ENCODE results near the gene RBFOX2. TPM values are rescaled to one million over a fixed set of nuclear protein-coding genes. Genes with fewer than 3 reads are reported as not detected.

Gene RBFOX2
- total and polyA plus RNA-seq, 2 experiments from 2014 or later: 88.8 to 131 TPM

- no peak for TF ChIP-seq ZNF462 (CRISPR knock-in tag; IDR thresholded peaks at IDR 0.05)
Observed at GRCh38 chr22:35839841-35840301, 188.8 kb downstream of the RBFOX2 start (continued).

GRCh38 chr22:35838855-35839576, 189.6 kb downstream of the RBFOX2 start:
- no peaks in the 10 kb centered on the region for H3K9me2 ChIP-seq (ENCODE audit: insufficient read depth)
- H3K4me3 Mint-ChIP-seq: peak overlapping the region; percentile 87
- H3K27ac ChIP-seq (ENCODE audit: low read depth): peak overlapping the region; percentile 84
- peak overlapping the region; percentile 79 for H3K4me2 ChIP-seq
- H3K36me3 ChIP-seq (ENCODE audit: insufficient read depth): no peaks in the 10 kb centered on the region
- DNase-seq (ENCODE audit: low spot score) (peak; percentile 70), ATAC-seq (peak; percentile 10)
- H2AFZ ChIP-seq: no peak overlapping the region
- H4K20me1 ChIP-seq (replicated peaks; ENCODE audit: insufficient read depth): no peaks in the 10 kb centered on the region
- H3K36me3 Mint-ChIP-seq (ENCODE audit: low read depth): no peaks in the 10 kb centered on the region
- H3K27me3 ChIP-seq (ENCODE audit: insufficient read depth): no peaks in the 10 kb centered on the region
- H3F3A ChIP-seq (replicated peaks; ENCODE audit: low read depth): no peaks in the 10 kb centered on the region
- no peak for TF ChIP-seq ZNF114 (CRISPR knock-in tag; IDR thresholded peaks at IDR 0.05)
- TF ChIP-seq CTCF (conservative IDR thresholded peaks at IDR 0.05; ENCODE audit: low read depth in 2 of 2): peak; percentile 52 to 63
- peaks cover 65% of the 10 kb centered on the region for H3K79me2 ChIP-seq (replicated peaks; ENCODE audit: insufficient read depth)
- peaks cover 69% of the 10 kb centered on the region for H3K4me1 ChIP-seq (ENCODE audit: insufficient read depth)
- H3K4me3 ChIP-seq: peak overlapping the region; percentile 54
- peaks cover 72% of the 10 kb centered on the region for H3K4me1 Mint-ChIP-seq
- H3K27ac Mint-ChIP-seq: peak overlapping the region; percentile 95
- H3K27me3 Mint-ChIP-seq (ENCODE audit: insufficient read depth, low read depth, poor library complexity): peaks cover 12% of the 10 kb centered on the region
- no peaks in the 10 kb centered on the region for H3K9me3 Mint-ChIP-seq

All from GM23338 (cell line).